Astrocyte (in vitro differentiated cells and primary cell): ENCODE data around the gene ST6GALNAC3.

Source experiments
- CTCF ChIP-seq: IDR thresholded peaks from 2 replicates; pipeline ENCODE4 v1.5.1; 2011; ENCODE audit warnings: low read depth, mild to moderate bottlenecking, inconsistent platforms, low read length, moderate library complexity; ENCODE audit not compliant: insufficient read depth
- EZH2 ChIP-seq: IDR thresholded peaks from 2 replicates; pipeline ENCODE4 v1.6.1; 2012; ENCODE audit warnings: mild to moderate bottlenecking, low read length, inconsistent platforms; ENCODE audit not compliant: insufficient read depth

GRCh38 chr1:76471536-76471935 lies 397.0 kb downstream of the ST6GALNAC3 start:
- no peak for TF ChIP-seq CTCF
- no peak for TF ChIP-seq EZH2
